Pancreas (tissue), 10 donors: ENCODE results near the gene PARD3B. TPM values are rescaled to one million over a fixed set of nuclear protein-coding genes. Genes with fewer than 3 reads are reported as not detected.

Source experiments
- ATAC-seq, 4 donors: fragments of 200-7000 bp; cut with Tn5 transposase; one replicate each; pipeline versions ENCODE4 v1.8.0 to v1.9.1; 2020; ENCODE audit warnings: mild to moderate bottlenecking in 4 of 4, moderate library complexity in 4 of 4
- DNase-seq, 6 donors: peaks; one replicate each; pipeline ENCODE4 v3.0.0-alpha.2; 2020
- FAIRE-seq: peaks from 2 replicates; lab custom pipeline; 2012; peaks lifted over from hg19 to GRCh38; lab: Jason Lieb, UNC
- H3K27ac ChIP-seq, 4 donors: fragments of 200-600 bp; sonication (generic); 1 replicate in 3 of 4; 2 replicates in 1 of 4; pipeline versions ENCODE4 v1.5.0 to v1.8.0; 2020
- H3K27me3 ChIP-seq, 4 donors: fragments of 200-600 bp; one replicate each; pipeline ENCODE4 v1.8.0; 2021
- H3K36me3 ChIP-seq, 3 donors: fragments of 200-600 bp; sonication (generic) in 1 of 3; one replicate each; pipeline versions ENCODE4 v1.5.0 to v1.8.0; 2020 to 2021
- H3K4me1 ChIP-seq, 3 donors: fragments of 200-600 bp; one replicate each; pipeline ENCODE4 v1.8.0; 2021
- H3K4me3 ChIP-seq, 4 donors: fragments of 200-600 bp; sonication (generic) in 2 of 4; one replicate each; pipeline versions ENCODE4 v1.5.0 to v1.8.0; 2020 to 2021
- H3K9me3 ChIP-seq, 4 donors: fragments of 200-600 bp; one replicate each; pipeline ENCODE4 v1.8.0; 2021
- CTCF ChIP-seq, 4 donors: fragments of 200-600 bp; sonication (generic) in 3 of 4; IDR thresholded peaks; one replicate each; pipeline versions ENCODE4 v1.5.0 to v1.8.0; 2021; ENCODE audit warnings: antibody characterized with exemption in 4 of 4
- WGBS, 2 donors: extraction: QIAGEN DNeasy Blood & Tissue Kit; methylation state at CpG; one replicate each; pipeline ENCODE4 v1.1.7; 2013; 5-methylcytosine and 5-hydroxymethylcytosine counted together
- intact Hi-C, 3 donors: fragments of 100-400 bp; cut with DNase I; formaldehyde crosslinking; loops; one replicate each; pipeline versions ENCODE4 v1.11.1 to v1.14.2; 2022
- polyA plus RNA-seq, 2 donors: library from polyadenylated mRNA; stranded (reverse); fragments of 200-250 nt; gene quantifications; one replicate each; pipeline ENCODE4 v1.2.3, GENCODE V29; 2013
- total RNA-seq, 6 donors: library from RNA; stranded (reverse); fragmentation: NEBNext Ultra II Directional in 4 of 6; extraction: Animal tissue kit (Norgen Biotek cat#: 25700) in 4 of 6; gene quantifications; one replicate each; pipeline versions ENCODE4 v1.2.1 to v1.2.4, GENCODE V29; 2021 to 2023
- donor health status: healthy with polysubstance abuse.
- donor health status: DM: no; HTN: no; CAD: no; lungs with moderate emphysema.
- donor health status: DM: no; HTN: no; CAD: no.
- donor health status: control.
- donor health status: control.
- donor health status: Bipolar disorder and iron deficiency.
- donor health status: DM: yes; HTN: yes; CAD: no.
- donor health status: DM: no; HTN: no; CAD: no.
- donor health status: DM: no; HTN: no; CAD: no.
- donor health status: DM: yes; HTN: yes; CAD: no.

The PARD3B gene
- total and polyA plus RNA-seq, 8 donors: 2.8 to 21.5 (median 12.7) TPM

DNA sequence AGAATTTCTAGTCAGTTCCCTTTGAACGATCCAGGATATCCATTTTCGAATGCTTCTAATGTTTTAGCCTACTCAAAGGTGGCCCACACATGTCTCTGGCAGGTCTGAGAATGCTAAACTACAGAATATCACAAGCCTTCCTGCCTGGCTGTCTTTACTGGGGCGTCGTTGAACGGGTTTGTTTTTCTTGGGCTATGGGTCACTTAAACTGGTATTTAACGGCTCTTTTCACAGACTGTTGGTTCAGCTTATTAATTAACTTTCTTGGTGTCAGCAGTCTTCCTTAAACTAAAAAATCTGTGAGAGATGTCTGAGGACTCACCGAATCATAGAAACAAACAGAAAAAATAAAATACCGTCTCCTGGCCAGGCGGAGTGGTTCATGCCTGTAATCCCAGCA lies 573.9 kb downstream of the PARD3B start:
- DNase-seq (no peak), FAIRE-seq (no peak), ATAC-seq (no peak)
- H3K27me3 ChIP-seq: no peaks in the 10 kb centered on the region
- H3K4me3 ChIP-seq: no peak overlapping the region
- no peaks in the 10 kb centered on the region for H3K36me3 ChIP-seq
- intact Hi-C loops: no loop called here
- H3K4me1 ChIP-seq: no peaks in the 10 kb centered on the region
- H3K27ac ChIP-seq: no peak overlapping the region
- 90 to 91% methylated on average over 9 of the region's 9 CpGs for WGBS, 2 donors
- TF ChIP-seq CTCF (IDR thresholded peaks at IDR 0.05): no peak
- H3K9me3 ChIP-seq: no peaks in the 10 kb centered on the region

- intact Hi-C loops: no loop called here
- no peak overlapping the region for H3K27ac ChIP-seq
- H3K4me3 ChIP-seq: no peak overlapping the region
- H3K4me1 ChIP-seq: no peaks in the 10 kb centered on the region
- FAIRE-seq (no peak), DNase-seq (no peak), ATAC-seq (no peak)
- H3K36me3 ChIP-seq: no peaks in the 10 kb centered on the region
- no peaks in the 10 kb centered on the region for H3K9me3 ChIP-seq
- H3K27me3 ChIP-seq: no peaks in the 10 kb centered on the region
- TF ChIP-seq CTCF (IDR thresholded peaks at IDR 0.05): no peak
Observed at GRCh38 chr2:205128726-205129125, 583.5 kb downstream of the PARD3B start.

GRCh38 chr2:205129531-205129930 lies 584.3 kb downstream of the PARD3B start:
- Histone ChIP-seq H3K27ac (no peak overlapping the region), H3K4me1 (no peaks in the 10 kb centered on the region), H3K27me3 (no peaks in the 10 kb centered on the region), H3K36me3 (no peaks in the 10 kb centered on the region), H3K4me3 (no peak overlapping the region), H3K9me3 (no peaks in the 10 kb centered on the region)
- FAIRE-seq (no peak), DNase-seq (no peak), ATAC-seq (no peak)
- intact Hi-C loops: no loop called here
- WGBS, 2 donors: 82 to 86% methylated on average over 5 of the region's 5 CpGs
- no peak for TF ChIP-seq CTCF (IDR thresholded peaks at IDR 0.05)

DNA sequence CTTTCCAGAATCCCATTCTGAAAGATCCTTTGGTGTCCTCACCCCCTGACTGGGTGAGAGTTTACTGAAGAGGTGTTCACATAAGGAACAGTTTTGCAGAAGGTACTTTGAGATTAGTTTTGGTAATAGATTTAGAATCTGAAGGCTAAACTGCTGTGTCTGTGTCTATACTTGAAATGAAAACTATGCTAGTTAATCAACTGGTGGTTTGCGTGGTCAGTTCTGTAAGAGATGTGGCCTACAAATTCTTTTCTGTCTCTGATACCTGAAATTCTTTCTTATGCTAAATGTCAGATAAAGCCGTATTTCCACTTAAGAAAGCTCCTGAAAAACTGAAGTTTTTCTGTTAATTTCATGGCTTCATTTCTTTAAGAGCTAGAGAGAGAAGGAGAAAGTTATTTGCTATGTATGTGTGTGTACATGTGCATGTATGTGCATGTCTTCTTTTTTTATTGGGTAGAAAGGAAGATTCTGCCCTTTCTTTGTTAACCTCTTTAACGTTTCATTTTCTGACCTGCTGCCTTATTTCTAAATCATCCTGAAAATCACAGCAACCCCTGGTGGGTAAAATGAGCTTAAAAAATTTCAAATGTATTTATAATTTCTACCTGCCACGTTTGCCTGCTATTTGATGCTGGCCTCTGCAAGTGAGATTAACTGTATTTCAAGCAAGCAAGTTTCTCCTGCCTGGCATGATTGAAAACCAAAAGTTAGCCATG lies 585.0 kb downstream of the PARD3B start:
- ATAC-seq (no peak), DNase-seq (no peak), FAIRE-seq (no peak)
- Histone ChIP-seq H3K4me3 (no peak overlapping the region), H3K9me3 (no peaks in the 10 kb centered on the region), H3K4me1 (no peaks in the 10 kb centered on the region), H3K27ac (no peak overlapping the region), H3K27me3 (no peaks in the 10 kb centered on the region), H3K36me3 (no peaks in the 10 kb centered on the region)
- intact Hi-C loops: no loop called here
- no peak for TF ChIP-seq CTCF (IDR thresholded peaks at IDR 0.05)
- WGBS, 2 donors: 84 to 91% methylated on average over 4 of the region's 4 CpGs

DNA sequence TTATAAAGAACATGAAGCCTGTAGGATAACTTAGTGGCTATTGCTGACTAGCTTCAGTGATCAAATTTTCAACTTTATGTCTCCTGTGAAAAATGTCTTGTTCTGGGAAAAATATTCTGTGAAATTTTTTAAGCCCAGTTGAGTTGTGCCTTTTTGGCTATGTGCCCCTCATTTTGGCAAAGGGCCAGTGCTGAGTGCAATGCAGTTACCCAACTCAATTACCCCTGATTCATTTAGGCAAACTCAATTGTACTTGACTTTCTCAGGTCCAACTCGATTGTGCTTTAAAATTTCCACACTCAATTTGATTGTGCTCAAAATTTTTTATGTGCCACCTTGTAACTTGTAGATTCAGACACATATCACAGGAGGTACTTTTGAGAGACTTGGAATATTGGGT lies 588.3 kb downstream of the PARD3B start:
- Histone ChIP-seq H3K9me3 (no peaks in the 10 kb centered on the region), H3K27ac (no peak overlapping the region), H3K36me3 (no peaks in the 10 kb centered on the region), H3K4me3 (no peak overlapping the region), H3K27me3 (no peaks in the 10 kb centered on the region), H3K4me1 (no peaks in the 10 kb centered on the region)
- ATAC-seq (no peak), FAIRE-seq (no peak), DNase-seq (peak in 2 of 6 donors; percentile 14 to 15)
- WGBS, 2 donors: 74 to 76% methylated on average over 1 of the region's 1 CpG
- TF ChIP-seq CTCF (IDR thresholded peaks at IDR 0.05): no peak
- intact Hi-C loops: no loop called here
